OCI-LY3 (cell line): Measurements from ENCODE around the gene DRG2.

Experiments used
- EZH2phosphoT487 ChIP-seq: fragments of 200-600 bp; shearing (Covaris generic); IDR thresholded peaks from 2 replicates; pipeline ENCODE4 v1.6.1; 2018; ENCODE audit warnings: antibody characterized with exemption, mixed run types, low read depth
- TF ChIP-seq, protein P1 (sequence below): fragments of 200-600, 300-600 bp; sonication (generic); IDR thresholded peaks from 2 replicates; pipeline ENCODE4 v1.5.1; 2014; ENCODE audit warnings: antibody characterized with exemption, low read length, low read depth

GRCh38 chr17:18144261-18144660 is 56.5 kb downstream of the DRG2 start:
- TF ChIP-seq EZH2phosphoT487, result no peak
- TF ChIP-seq, protein P1, sequence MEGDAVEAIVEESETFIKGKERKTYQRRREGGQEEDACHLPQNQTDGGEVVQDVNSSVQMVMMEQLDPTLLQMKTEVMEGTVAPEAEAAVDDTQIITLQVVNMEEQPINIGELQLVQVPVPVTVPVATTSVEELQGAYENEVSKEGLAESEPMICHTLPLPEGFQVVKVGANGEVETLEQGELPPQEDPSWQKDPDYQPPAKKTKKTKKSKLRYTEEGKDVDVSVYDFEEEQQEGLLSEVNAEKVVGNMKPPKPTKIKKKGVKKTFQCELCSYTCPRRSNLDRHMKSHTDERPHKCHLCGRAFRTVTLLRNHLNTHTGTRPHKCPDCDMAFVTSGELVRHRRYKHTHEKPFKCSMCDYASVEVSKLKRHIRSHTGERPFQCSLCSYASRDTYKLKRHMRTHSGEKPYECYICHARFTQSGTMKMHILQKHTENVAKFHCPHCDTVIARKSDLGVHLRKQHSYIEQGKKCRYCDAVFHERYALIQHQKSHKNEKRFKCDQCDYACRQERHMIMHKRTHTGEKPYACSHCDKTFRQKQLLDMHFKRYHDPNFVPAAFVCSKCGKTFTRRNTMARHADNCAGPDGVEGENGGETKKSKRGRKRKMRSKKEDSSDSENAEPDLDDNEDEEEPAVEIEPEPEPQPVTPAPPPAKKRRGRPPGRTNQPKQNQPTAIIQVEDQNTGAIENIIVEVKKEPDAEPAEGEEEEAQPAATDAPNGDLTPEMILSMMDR, result no peak
